GM10266 (cell line): ENCODE measurements around the gene SEC14L5.

ENCODE experiments used
- DNase-seq: peaks from one replicate; pipeline ENCODE4 v3.0.0; 2012; ENCODE audit errors: extremely low spot score
- TF ChIP-seq, protein P1 (sequence below): IDR thresholded peaks from 2 replicates; pipeline ENCODE4 v1.5.1; 2012; ENCODE audit warnings: mild to moderate bottlenecking, low read depth; ENCODE audit not compliant: control insufficient read depth, insufficient read depth; ENCODE audit errors: missing control alignments

The SEC14L5 gene

GRCh38 chr16:4957720-4958509, at the start of gene SEC14L5:
SEC14L5 (plus strand) TSS chr16:4958330; CDS start chr16:4959324, 994 bp downstream.
- TF ChIP-seq, protein P1, sequence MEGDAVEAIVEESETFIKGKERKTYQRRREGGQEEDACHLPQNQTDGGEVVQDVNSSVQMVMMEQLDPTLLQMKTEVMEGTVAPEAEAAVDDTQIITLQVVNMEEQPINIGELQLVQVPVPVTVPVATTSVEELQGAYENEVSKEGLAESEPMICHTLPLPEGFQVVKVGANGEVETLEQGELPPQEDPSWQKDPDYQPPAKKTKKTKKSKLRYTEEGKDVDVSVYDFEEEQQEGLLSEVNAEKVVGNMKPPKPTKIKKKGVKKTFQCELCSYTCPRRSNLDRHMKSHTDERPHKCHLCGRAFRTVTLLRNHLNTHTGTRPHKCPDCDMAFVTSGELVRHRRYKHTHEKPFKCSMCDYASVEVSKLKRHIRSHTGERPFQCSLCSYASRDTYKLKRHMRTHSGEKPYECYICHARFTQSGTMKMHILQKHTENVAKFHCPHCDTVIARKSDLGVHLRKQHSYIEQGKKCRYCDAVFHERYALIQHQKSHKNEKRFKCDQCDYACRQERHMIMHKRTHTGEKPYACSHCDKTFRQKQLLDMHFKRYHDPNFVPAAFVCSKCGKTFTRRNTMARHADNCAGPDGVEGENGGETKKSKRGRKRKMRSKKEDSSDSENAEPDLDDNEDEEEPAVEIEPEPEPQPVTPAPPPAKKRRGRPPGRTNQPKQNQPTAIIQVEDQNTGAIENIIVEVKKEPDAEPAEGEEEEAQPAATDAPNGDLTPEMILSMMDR, result no peak
- peak; percentile 99 for DNase-seq

GRCh38 chr16:4908854-4909401, 49.2 kb upstream of the SEC14L5 start:
- DNase-seq, result no peak
- TF ChIP-seq, protein P1, result no peak

DNA sequence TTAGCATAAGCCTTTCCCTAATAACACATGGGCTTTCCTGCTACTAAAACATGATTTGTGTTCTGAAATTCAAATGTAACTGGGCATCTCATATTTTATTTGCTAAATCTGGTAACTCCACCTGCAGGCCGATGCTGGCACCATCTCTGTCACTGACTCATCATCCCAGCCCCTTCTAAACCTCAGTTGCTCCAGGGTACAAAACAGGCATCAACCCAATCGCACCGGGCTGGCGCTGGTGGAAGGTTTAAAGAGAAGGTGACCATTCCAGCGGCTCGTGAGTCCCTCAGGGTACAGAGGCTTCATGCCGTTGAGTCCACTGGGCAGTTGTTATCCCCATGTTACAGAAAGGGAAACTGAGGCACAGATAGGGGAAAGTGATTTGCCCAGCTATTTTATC, 48.3 kb upstream of the SEC14L5 start:
- DNase-seq, result no peak
- TF ChIP-seq, protein P1, result no peak

DNA sequence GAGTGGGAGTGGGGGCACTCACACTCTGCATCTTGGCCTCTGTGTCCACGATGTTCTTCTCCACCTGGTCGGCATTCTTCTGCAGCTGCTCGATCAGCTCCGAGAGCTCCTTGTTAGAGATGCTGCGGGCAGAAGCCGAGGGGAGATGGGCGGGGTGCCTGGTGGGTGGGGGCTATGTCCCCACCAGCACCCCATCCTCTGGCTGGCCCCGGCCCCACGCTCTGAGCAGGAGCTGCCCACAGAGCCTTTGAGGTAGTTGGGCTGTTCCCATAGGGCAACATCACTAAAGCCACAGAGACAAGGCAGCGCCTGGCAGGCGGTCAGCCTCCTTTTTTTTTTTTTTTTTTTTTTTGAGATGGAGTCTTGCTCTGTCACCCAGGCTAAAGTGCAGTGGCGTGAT, 47.3 kb upstream of the SEC14L5 start:
- TF ChIP-seq, protein P1, result no peak
- no peak for DNase-seq

DNA sequence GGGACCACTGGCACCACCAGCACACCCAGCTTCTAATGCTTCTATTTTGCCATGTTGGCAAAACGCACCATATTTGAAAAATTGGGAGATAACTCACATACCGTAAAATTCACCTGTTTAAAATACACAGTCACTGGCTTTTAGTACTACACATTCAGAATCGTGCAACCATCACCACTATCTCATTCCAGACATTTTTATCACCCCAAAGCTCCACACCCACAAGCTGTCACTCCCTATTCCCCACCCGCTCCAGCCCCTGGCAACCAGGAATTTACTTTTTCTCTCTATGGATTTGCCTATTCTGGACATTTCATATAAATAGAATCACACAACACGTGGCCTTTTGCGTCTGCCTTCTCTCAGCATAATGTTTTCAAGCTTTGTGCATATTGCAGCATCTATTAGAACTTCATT, 46.2 kb upstream of the SEC14L5 start:
- no peak for DNase-seq
- TF ChIP-seq, protein P1, result no peak

DNA sequence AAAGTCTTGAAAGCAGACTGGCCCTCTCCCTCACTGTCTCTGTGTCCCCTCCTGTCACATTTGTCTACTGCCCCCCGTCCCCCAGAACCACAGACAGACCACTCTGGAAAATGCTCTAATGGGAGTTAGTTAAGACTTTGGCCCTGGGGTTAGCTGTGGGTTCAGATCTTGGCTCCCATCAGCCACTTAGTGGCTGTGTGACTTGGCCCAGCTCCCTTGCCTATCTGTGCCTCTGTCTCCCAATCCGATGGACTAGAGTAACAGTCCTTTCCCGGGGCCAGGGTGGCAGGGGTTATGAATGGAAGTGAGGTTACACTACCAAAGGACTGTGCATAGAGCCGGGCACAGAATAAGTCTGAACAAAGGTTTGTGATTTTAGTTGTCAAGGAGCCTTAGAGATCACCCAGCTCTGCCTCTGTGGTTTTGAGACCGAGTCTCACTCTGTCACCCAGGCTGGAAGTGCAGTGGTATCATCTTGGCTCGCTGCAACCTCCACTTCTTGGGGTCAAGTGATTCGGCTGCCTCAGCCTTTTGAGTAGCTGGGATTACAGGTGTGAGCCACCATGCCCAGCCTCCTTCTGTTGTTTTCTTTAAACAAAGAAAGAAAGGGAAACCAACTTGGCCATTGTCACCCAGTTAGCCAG, 44.9 kb upstream of the SEC14L5 start:
- DNase-seq, result no peak
- TF ChIP-seq, protein P1, result no peak
